OCI-LY1 (cell line): ENCODE measurements around the gene MXI1.

Experiments
- EZH2 ChIP-seq: fragments of 200-600 bp; sonication (generic), shearing (Covaris generic); IDR thresholded peaks from 2 replicates; pipeline ENCODE4 v1.8.0; 2017; ENCODE audit warnings: borderline replicate concordance, mixed run types, mild to moderate bottlenecking, antibody characterized with exemption, low read length, moderate library complexity, mixed read lengths
- TF ChIP-seq, protein P1 (sequence below): fragments of 200-600 bp; sonication (generic), shearing (Covaris generic); IDR thresholded peaks from 2 replicates; pipeline ENCODE4 v1.5.1; 2017; ENCODE audit warnings: mild to moderate bottlenecking, antibody characterized with exemption, low read length, moderate library complexity, mixed read lengths

DNA sequence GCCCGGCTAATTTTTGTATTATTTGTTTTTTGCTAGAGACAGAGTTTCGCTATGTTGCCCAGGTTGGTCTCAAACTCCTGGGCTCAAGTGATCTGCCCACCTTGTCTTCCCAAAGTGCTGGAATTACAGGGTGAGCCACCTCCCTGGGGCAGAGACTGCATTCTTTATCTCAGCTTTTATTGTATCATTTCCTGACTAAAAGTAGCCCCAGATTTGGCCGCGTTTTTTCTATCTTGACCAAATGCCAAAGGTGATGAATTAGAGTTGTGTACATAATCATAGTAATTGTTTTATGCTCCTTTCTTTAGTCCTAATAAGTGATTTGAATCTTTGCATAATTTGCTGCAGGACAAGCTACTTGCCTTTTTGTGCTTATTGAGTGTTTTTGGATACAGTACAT, 100.4 kb downstream of the MXI1 start:
- TF ChIP-seq, protein P1, sequence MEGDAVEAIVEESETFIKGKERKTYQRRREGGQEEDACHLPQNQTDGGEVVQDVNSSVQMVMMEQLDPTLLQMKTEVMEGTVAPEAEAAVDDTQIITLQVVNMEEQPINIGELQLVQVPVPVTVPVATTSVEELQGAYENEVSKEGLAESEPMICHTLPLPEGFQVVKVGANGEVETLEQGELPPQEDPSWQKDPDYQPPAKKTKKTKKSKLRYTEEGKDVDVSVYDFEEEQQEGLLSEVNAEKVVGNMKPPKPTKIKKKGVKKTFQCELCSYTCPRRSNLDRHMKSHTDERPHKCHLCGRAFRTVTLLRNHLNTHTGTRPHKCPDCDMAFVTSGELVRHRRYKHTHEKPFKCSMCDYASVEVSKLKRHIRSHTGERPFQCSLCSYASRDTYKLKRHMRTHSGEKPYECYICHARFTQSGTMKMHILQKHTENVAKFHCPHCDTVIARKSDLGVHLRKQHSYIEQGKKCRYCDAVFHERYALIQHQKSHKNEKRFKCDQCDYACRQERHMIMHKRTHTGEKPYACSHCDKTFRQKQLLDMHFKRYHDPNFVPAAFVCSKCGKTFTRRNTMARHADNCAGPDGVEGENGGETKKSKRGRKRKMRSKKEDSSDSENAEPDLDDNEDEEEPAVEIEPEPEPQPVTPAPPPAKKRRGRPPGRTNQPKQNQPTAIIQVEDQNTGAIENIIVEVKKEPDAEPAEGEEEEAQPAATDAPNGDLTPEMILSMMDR, result no peak
- no peak for TF ChIP-seq EZH2
